Activated naive CD8-positive, alpha-beta T cell (primary cell): Measurements from ENCODE around the gene NKAIN2.
"Not testable (repeated sequence)": the region's sequence is repeated elsewhere in the genome, so short reads cannot be mapped to it uniquely, and the experiment has no call there.

Source experiments
- H3K27ac Mint-ChIP-seq: one replicate; pipeline ENCODE4 v1.8.0; 2021; ENCODE audit warnings: mixed read lengths
- H3K27me3 Mint-ChIP-seq: one replicate; pipeline ENCODE4 v1.8.0; 2021; ENCODE audit warnings: mixed read lengths
- H3K36me3 Mint-ChIP-seq: one replicate; pipeline ENCODE4 v1.8.0; 2021; ENCODE audit warnings: mixed read lengths
- H3K4me1 Mint-ChIP-seq: one replicate; pipeline ENCODE4 v1.8.0; 2021; ENCODE audit warnings: low read depth, mixed read lengths
- H3K4me3 Mint-ChIP-seq: one replicate; pipeline ENCODE4 v1.8.0; 2021; ENCODE audit warnings: mild to moderate bottlenecking, mixed read lengths
- H3K9me3 Mint-ChIP-seq: one replicate; pipeline ENCODE4 v1.8.0; 2021; ENCODE audit warnings: low read depth, mixed read lengths

NKAIN2 gene

DNA sequence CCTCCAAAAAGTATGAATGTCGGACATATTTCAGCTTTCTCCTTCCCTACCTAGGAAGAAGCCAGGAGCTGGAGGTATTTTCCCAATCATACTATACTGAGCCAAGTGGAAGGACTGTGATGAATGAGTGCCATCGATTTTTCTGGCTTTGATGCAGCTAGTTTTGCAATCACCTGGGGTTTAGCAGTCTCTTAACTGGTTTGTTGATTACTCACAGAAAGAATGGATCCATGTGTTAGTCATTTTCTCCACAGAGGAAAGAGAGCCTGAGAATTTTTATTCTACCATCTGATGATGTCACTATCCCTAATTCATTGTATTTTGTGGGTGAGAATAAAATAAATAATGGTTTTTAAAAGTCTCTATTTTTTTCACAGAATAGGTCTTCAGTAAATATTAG lies 875.7 kb downstream of the NKAIN2 start:
- Mint-ChIP-seq H3K4me1 (no peaks in the 10 kb centered on the region), H3K36me3 (no peaks in the 10 kb centered on the region), H3K27me3 (no peaks in the 10 kb centered on the region), H3K9me3 (peaks cover 14% of the 10 kb centered on the region), H3K27ac (no peak overlapping the region), H3K4me3 (no peak overlapping the region)

DNA sequence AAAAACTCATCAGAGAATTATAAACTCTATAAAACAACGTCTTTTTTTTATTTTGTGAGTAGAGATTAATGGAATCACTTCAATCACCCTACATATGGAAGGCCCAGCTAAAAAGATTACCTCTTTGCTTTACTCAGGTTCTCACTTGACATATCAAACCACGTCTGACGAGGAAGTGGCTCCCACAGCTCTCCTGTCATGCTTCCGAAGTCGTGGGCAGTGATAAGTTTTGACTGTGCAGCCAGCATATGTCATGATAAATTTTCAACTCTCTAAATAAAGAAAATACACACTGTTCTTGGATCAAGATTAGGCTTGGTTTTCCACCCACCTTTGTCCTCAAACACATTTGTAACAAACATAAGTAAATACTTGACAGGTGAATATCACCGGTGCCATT lies 879.1 kb downstream of the NKAIN2 start:
- Mint-ChIP-seq H3K4me3 (no peak overlapping the region), H3K36me3 (no peaks in the 10 kb centered on the region), H3K27ac (no peak overlapping the region), H3K4me1 (no peaks in the 10 kb centered on the region), H3K9me3 (peaks cover 9% of the 10 kb centered on the region), H3K27me3 (no peaks in the 10 kb centered on the region)

DNA sequence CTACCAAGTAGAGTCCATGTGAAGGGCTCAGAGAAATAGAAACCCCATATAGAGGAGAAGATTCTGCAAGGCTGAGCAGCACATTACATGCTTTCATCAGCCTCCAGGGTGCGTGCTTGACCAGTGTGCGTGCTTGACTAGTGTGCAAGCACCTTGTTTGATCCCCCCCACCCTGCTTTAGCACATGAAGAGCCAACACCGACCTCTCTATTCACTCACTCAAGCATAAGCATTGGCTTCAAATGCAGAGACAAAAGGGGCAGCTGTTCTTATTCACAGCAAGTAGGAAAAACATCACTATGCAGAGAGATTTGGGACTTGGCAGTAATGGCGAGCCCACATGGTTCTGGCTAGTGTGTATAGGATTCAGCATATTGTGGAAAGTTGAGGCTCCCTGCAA lies 879.8 kb downstream of the NKAIN2 start:
- Mint-ChIP-seq H3K27me3 (no peaks in the 10 kb centered on the region), H3K36me3 (no peaks in the 10 kb centered on the region), H3K9me3 (peaks cover 3% of the 10 kb centered on the region), H3K4me1 (no peaks in the 10 kb centered on the region), H3K27ac (no peak overlapping the region), H3K4me3 (no peak overlapping the region)

DNA sequence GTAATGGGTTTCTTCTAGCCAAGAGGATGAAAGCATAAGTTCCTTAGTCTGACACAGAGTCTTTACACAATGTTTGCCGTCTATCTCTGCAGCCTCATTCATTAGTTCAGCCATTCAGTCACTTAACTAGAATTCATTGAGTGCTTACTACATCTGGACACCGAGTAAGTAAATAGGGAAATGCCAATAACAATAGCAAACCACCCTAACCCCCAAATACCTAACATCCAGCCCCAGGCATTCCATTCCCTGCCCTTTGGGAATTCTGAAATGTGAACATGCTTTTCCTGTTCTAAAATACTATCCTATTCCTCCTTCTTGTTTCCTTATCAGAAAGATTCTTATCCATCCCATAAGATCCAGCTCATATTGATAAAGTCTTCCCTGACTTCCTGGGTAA lies 881.0 kb downstream of the NKAIN2 start:
- no peak overlapping the region for H3K4me3 Mint-ChIP-seq
- H3K27ac Mint-ChIP-seq = no peak overlapping the region
- H3K36me3 Mint-ChIP-seq = no peaks in the 10 kb centered on the region
- H3K9me3 Mint-ChIP-seq = no peaks in the 10 kb centered on the region
- H3K4me1 Mint-ChIP-seq = no peaks in the 10 kb centered on the region
- no peaks in the 10 kb centered on the region for H3K27me3 Mint-ChIP-seq

DNA sequence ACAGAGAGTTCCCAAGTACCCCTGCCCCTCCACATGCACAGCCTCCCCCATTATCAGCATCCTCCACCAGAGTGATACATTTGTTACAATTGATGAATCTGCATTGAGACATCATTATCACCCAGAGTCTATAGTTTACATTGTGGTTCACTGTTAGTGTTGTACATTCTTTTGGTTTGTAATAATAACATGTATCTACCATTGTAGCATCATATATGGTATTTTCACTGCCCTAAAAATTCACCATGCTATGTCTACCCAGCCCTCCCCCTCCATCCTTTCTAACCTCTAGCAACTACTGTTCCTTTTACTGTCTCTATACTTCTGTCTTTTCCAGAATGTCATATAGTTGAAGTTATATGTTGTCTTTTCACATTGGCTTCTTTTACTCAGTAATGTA lies 884.7 kb downstream of the NKAIN2 start:
- no peaks in the 10 kb centered on the region for H3K4me1 Mint-ChIP-seq
- H3K4me3 Mint-ChIP-seq = no peak overlapping the region
- no peaks in the 10 kb centered on the region for H3K27me3 Mint-ChIP-seq
- no peaks in the 10 kb centered on the region for H3K9me3 Mint-ChIP-seq
- no peak overlapping the region for H3K27ac Mint-ChIP-seq
- H3K36me3 Mint-ChIP-seq = no peaks in the 10 kb centered on the region

DNA sequence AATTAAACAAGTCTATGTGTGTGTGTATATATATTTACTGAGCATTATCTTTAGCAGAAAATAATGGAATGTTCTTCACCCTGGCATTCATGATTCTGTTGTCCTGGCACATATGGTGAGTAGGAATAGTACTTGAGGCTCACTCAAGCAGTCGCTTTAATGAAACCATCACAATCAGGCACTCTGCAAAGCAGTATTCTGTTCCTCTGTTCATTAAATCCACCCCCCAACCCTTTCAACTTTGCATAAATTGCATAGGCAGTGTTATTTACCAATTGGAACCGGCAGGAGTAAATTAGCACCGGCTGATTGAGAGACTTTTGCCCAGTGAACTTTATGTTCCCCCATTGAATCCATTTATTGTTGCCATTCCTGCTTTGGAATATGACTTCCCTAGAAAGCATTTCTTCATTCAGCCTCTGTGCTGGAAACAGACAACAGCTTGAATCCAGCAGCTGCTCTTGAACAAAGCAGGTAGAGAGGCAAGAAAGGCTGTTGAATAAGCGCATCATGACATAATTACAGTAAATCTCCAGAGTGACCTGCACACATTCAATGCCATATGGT lies 890.6 kb downstream of the NKAIN2 start:
- H3K4me3 Mint-ChIP-seq = no peak overlapping the region
- no peak overlapping the region for H3K27ac Mint-ChIP-seq
- no peaks in the 10 kb centered on the region for H3K9me3 Mint-ChIP-seq
- H3K27me3 Mint-ChIP-seq = no peaks in the 10 kb centered on the region
- H3K4me1 Mint-ChIP-seq = no peaks in the 10 kb centered on the region
- H3K36me3 Mint-ChIP-seq = no peaks in the 10 kb centered on the region

DNA sequence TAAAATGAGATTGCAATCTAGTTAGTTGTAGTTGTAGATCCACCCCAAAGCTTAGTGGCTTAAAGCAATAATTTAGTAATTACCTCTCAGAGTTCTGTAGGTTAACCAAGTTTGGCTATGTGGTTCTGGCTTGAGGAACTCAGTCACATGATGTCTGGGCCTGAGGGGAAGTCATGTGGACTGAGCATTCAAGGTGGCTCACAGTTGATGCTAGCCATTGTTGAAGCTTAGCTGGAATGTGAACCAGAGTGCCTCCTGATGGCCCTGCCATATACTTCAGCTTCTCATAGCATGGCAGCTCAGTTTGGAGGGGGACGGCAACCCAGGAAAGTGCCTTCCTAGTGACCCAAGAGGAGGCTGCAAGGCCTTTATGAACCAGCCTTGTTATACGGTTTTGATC lies 895.4 kb downstream of the NKAIN2 start:
- H3K27ac Mint-ChIP-seq = no peak overlapping the region
- H3K9me3 Mint-ChIP-seq = peaks cover 6% of the 10 kb centered on the region
- H3K27me3 Mint-ChIP-seq = no peaks in the 10 kb centered on the region
- H3K4me3 Mint-ChIP-seq = no peak overlapping the region
- no peaks in the 10 kb centered on the region for H3K4me1 Mint-ChIP-seq
- H3K36me3 Mint-ChIP-seq = no peaks in the 10 kb centered on the region

DNA sequence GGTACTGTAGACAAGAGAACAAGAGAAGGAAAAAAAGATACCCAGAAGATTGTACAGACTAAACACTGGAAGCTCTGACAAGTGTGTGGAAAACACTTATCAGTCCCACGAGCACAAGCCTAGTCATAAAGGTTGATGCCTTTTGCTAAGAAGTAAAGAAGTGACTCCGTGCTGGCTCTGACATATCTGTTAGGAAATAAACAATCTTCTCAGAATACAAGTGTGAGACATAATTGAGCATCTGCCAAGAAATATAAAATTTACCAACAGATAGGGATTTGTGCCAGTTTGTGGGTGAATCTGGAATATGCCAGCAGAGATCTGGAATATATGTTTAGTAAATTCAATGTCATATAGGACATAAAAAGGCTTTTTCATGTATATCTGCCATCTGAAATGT lies 899.9 kb downstream of the NKAIN2 start:
- H3K4me3 Mint-ChIP-seq = no peak overlapping the region
- H3K36me3 Mint-ChIP-seq = no peaks in the 10 kb centered on the region
- H3K27ac Mint-ChIP-seq = no peak overlapping the region
- no peaks in the 10 kb centered on the region for H3K27me3 Mint-ChIP-seq
- H3K9me3 Mint-ChIP-seq = peaks cover 6% of the 10 kb centered on the region
- H3K4me1 Mint-ChIP-seq = no peaks in the 10 kb centered on the region

DNA sequence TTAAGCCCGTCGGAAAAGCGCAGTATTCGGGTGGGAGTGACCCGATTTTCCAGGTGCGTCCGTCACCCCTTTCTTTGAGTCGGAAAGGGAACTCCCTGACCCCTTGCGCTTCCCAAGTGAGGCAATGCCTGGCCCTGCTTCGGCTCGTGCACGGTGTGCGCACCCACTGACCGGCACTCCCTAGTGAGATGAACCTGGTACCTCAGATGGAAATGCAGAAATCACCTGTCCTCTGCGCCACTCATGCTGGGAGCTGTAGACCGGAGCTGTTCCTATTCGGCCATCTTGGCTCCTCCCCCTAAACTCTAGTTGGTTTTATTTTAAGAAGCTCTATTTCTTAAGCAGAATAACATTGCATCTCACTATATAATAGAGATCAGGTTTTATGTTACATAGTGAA lies 908.9 kb downstream of the NKAIN2 start:
- not testable (repeated sequence) for H3K27me3 Mint-ChIP-seq, H3K27ac Mint-ChIP-seq, H3K4me1 Mint-ChIP-seq, H3K9me3 Mint-ChIP-seq, H3K36me3 Mint-ChIP-seq, H3K4me3 Mint-ChIP-seq

DNA sequence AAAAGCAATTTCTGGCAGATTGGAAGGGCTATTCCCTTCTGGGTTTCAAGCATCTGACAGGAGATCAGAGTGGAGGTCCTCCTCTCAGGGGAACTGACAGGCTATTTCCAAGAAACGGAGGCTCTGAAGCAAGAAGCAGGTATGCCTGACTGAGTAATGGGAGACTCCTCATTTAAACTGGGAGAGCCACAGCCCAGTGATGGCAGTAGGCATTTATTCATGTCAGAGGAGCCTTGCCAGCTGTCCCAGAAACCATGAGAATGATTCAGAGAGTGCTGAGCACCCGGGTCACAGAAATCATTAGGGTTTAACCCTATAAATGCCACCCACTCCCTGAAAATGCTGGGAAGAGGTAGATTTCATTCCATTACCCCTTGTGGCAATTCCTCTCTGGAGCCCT lies 911.1 kb downstream of the NKAIN2 start:
- no peaks in the 10 kb centered on the region for H3K4me1 Mint-ChIP-seq
- no peaks in the 10 kb centered on the region for H3K9me3 Mint-ChIP-seq
- no peak overlapping the region for H3K4me3 Mint-ChIP-seq
- H3K27ac Mint-ChIP-seq = no peak overlapping the region
- H3K27me3 Mint-ChIP-seq = no peaks in the 10 kb centered on the region
- no peaks in the 10 kb centered on the region for H3K36me3 Mint-ChIP-seq

DNA sequence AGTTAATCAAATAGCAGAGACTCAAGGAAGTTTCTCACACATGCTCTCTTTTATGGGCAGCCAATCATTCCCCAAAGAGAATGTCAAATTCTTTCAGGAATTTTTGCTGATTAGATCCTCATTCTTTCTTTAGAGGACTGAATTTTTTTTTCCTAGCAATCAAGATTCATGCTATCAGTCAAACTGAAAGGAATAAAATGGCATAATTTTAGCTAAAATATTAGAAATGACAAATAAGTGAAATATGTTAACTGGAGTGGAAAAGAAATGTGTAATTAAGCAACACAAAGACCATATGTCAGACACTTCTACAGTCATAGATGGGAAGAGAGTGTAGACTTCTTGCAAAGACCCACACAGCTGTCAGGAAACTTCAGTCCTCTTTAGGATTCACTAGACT lies 916.2 kb downstream of the NKAIN2 start:
- H3K27me3 Mint-ChIP-seq = no peaks in the 10 kb centered on the region
- no peak overlapping the region for H3K4me3 Mint-ChIP-seq
- H3K36me3 Mint-ChIP-seq = no peaks in the 10 kb centered on the region
- no peaks in the 10 kb centered on the region for H3K9me3 Mint-ChIP-seq
- H3K27ac Mint-ChIP-seq = no peak overlapping the region
- H3K4me1 Mint-ChIP-seq = no peaks in the 10 kb centered on the region

DNA sequence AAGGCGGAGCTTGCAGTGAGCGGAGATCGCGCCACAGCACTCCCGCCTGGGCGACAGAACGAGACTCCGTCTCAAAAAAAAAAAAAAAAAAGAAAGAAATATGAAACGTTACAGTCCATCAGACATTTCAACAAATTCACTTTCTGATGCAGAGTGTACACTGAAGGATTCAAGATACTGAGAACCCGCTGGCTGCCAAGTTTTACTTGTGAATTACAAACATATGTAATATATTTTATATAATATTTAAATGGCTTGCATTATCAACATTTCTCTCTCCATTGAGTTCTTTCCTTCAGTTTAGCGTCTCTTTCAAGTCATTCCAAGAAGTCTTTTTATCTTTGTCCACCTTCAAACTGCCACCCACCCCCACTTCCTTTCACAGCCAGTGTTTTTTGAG lies 917.7 kb downstream of the NKAIN2 start:
- Mint-ChIP-seq H3K36me3 (no peaks in the 10 kb centered on the region), H3K4me1 (no peaks in the 10 kb centered on the region), H3K9me3 (no peaks in the 10 kb centered on the region), H3K4me3 (no peak overlapping the region), H3K27ac (no peak overlapping the region), H3K27me3 (no peaks in the 10 kb centered on the region)

DNA sequence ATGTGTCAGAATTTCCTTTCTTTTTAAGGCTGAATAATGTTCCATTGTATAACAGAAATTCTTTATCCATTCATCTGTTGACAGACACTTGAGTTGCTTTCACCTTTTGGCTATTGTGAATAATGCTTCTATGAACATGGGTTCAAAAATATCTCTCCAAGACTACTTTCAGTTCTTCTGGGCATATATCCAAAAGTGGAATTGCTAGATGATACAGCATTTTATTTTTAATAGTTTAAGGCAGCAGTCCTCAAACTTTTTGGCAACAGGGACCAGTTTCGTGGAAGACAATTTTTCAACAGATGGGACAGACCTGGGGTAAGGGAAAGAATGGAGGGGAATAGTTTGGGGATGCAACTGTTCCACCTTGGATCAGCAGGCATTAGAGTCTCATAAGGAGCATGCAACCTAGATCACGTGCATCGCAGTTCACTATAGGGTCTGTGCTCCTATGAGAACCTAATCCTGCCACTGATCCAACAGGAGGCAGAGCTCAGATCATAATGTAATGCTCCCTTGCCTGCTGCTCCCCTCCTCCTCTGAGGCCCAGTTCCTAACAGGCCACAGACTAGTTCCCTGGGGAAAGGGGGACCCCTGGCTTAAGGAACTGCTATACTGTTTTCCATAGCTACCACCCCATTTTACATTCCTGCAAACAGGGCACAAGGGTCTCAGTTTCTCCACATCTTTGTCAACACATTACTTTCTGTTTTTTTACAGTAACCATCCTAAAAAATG lies 918.6 kb downstream of the NKAIN2 start:
- no peaks in the 10 kb centered on the region for H3K27me3 Mint-ChIP-seq

DNA sequence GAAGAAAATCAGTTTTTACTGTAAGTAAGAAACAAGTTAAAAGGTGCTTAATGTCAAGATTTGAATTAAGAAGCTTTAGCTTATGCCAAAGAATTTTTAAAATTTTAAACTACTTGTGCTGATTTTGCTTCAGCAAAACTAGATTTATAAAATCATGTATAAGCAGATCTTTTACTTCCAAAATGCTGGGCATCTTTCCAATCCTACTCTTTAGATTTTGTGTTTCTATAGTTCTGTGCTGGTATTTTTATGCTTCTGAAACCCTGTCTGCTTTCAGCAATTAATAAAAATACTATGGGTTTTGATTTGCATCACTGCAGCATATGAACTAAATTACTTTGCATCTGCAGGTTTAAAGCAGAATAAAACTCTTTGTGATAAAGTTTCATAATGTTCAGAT lies 920.0 kb downstream of the NKAIN2 start:
- H3K36me3 Mint-ChIP-seq = no peaks in the 10 kb centered on the region
- no peak overlapping the region for H3K4me3 Mint-ChIP-seq
- H3K27me3 Mint-ChIP-seq = no peaks in the 10 kb centered on the region
- H3K27ac Mint-ChIP-seq = no peak overlapping the region
- H3K9me3 Mint-ChIP-seq = no peaks in the 10 kb centered on the region
- H3K4me1 Mint-ChIP-seq = no peaks in the 10 kb centered on the region

More for the DNA sequence above, 918.6 kb downstream of the NKAIN2 start:
- Mint-ChIP-seq H3K4me3 (no peak overlapping the region), H3K36me3 (no peaks in the 10 kb centered on the region), H3K9me3 (no peaks in the 10 kb centered on the region), H3K4me1 (no peaks in the 10 kb centered on the region), H3K27ac (no peak overlapping the region)

DNA sequence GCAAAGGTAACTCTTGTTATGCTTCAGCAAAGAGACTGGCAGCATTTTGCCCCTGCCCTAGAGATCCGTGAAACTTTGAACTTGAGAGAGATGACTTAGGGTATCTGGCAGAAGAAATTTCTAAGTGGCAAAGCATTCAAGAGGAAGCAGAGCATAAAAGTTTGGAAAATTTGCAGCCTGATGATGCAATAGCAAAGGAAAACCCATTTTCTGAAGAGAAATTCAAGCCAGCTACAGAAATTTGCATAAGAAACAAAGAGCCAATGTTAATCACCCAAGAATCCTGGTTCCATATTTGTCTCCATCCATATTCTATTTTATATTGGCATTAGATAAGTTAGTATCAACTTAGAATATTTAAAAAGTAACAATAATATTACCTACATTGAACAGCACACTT lies 934.1 kb downstream of the NKAIN2 start:
- not testable (repeated sequence) for H3K4me3 Mint-ChIP-seq, H3K9me3 Mint-ChIP-seq, H3K27ac Mint-ChIP-seq, H3K36me3 Mint-ChIP-seq, H3K4me1 Mint-ChIP-seq, H3K27me3 Mint-ChIP-seq

DNA sequence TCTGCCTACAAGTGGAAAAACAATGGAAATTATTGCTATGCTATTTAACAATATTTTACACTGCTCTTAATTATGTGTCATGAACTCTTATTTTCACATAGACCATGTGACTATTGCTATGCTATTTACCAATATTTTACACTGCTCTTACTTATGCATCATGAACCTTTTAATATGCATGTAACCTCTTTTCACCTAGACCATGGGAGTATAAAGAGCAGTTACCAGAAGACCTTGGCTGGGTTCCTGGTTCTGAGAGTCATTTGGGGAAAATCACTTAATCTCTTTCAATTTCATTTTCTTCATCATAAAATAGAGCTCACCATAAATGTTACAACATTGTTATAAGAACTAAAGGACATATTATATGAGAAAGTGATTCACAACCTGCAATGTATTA lies 934.8 kb downstream of the NKAIN2 start:
- Mint-ChIP-seq H3K4me1 (no peaks in the 10 kb centered on the region), H3K9me3 (peaks cover under 1% of the 10 kb centered on the region), H3K27ac (no peak overlapping the region), H3K27me3 (no peaks in the 10 kb centered on the region), H3K4me3 (no peak overlapping the region), H3K36me3 (no peaks in the 10 kb centered on the region)
